ENCODE data around the gene GAS2.

The GAS2 gene

DNA sequence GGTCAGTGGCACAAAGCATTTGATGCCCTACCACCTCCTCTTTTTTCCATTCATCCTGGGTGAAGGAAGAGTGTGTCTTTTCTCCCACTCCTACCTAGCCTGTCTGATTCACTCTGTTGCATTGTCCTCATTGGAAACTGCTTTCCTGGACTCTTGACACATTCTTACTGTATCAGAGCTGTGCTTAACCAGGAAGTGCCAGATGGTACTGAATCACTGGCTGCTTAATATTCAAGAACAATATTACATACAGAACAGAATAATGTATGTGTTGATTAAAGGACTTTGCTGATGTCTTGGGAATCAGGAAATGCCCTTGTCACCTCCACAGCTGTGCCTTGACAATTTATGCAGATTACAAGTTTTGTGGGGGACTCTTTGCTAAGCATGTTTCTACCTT, 118.8 kb downstream of the GAS2 start:
- Histone ChIP-seq H3K9ac (ENCODE audit: low read length in 5 of 5) (no peak overlapping the region), H3K9me3 (ENCODE audit: control insufficient read depth in 5 of 5, low read length in 5 of 5) (no peaks in the 10 kb centered on the region), H3K27ac (ENCODE audit: low read depth, low read length) (no peak overlapping the region), H3K36me3 (ENCODE audit: control insufficient read depth in 5 of 5, insufficient read depth in 5 of 5, low read length in 5 of 5) (no peaks in the 10 kb centered on the region), H3K27me3 (ENCODE audit: control insufficient read depth in 5 of 5, insufficient read depth in 4 of 5, low read length in 5 of 5) (no peaks in the 10 kb centered on the region), H3K4me3 (ENCODE audit: low read depth in 1 of 5, low read length in 5 of 5) (no peak overlapping the region), H3K4me1 (ENCODE audit: control insufficient read depth in 5 of 5, insufficient read depth in 5 of 5, low read length in 5 of 5) (no peaks in the 10 kb centered on the region)

DNA sequence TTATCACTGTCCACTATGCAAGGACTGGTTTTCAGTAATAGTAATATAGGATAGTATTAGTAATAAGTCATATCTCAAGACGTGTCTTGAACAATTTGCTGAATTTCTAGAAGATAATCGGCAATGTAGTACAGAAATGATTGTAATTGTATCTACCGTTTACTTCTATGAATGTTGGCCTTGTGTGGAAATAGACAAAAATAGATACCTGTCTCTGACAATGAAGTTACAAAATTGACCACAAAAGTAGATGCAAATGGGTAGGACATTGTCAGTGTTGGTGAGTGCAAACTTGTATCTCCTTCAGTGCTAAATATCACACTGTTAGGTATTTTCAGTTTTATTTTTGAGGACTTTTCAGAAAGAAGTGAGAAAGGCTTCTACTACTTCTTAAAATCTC, 120.1 kb downstream of the GAS2 start:
- H3K36me3 ChIP-seq (ENCODE audit: control insufficient read depth in 5 of 5, insufficient read depth in 5 of 5, low read length in 5 of 5) = no peaks in the 10 kb centered on the region
- H3K9me3 ChIP-seq (ENCODE audit: control insufficient read depth in 5 of 5, low read length in 5 of 5) = no peaks in the 10 kb centered on the region
- no peak overlapping the region for H3K9ac ChIP-seq (ENCODE audit: low read length in 5 of 5)
- H3K4me3 ChIP-seq (ENCODE audit: low read depth in 1 of 5, low read length in 5 of 5) = no peak overlapping the region
- no peaks in the 10 kb centered on the region for H3K27me3 ChIP-seq (ENCODE audit: control insufficient read depth in 5 of 5, insufficient read depth in 4 of 5, low read length in 5 of 5)
- H3K4me1 ChIP-seq (ENCODE audit: control insufficient read depth in 5 of 5, insufficient read depth in 5 of 5, low read length in 5 of 5) = no peaks in the 10 kb centered on the region
- no peak overlapping the region for H3K27ac ChIP-seq (ENCODE audit: low read depth, low read length)

DNA sequence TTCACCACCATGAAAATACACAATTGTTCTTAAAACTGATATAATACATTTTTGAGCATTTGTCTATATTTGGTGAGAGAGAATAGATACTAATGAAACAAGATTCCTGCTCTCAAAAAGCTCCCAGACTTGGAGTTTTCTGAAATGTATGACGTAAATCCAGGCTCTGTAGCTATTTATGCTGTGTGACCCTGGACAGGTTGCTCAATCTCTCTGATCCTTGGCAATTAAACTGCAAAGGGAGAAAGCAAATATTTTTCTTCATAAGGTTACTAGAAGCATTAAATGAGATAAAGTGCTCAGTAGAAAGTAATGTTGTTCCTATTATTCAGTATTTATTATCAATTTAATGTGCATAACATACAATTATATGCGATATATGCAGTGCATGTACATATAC, 120.6 kb downstream of the GAS2 start:
- H3K36me3 ChIP-seq (ENCODE audit: control insufficient read depth in 5 of 5, insufficient read depth in 5 of 5, low read length in 5 of 5) = no peaks in the 10 kb centered on the region
- no peaks in the 10 kb centered on the region for H3K4me1 ChIP-seq (ENCODE audit: control insufficient read depth in 5 of 5, insufficient read depth in 5 of 5, low read length in 5 of 5)
- no peak overlapping the region for H3K4me3 ChIP-seq (ENCODE audit: low read depth in 1 of 5, low read length in 5 of 5)
- no peaks in the 10 kb centered on the region for H3K27me3 ChIP-seq (ENCODE audit: control insufficient read depth in 5 of 5, insufficient read depth in 4 of 5, low read length in 5 of 5)
- no peaks in the 10 kb centered on the region for H3K9me3 ChIP-seq (ENCODE audit: control insufficient read depth in 5 of 5, low read length in 5 of 5)
- H3K27ac ChIP-seq (ENCODE audit: low read depth, low read length) = no peak overlapping the region
- H3K9ac ChIP-seq (ENCODE audit: low read length in 5 of 5) = no peak overlapping the region

DNA sequence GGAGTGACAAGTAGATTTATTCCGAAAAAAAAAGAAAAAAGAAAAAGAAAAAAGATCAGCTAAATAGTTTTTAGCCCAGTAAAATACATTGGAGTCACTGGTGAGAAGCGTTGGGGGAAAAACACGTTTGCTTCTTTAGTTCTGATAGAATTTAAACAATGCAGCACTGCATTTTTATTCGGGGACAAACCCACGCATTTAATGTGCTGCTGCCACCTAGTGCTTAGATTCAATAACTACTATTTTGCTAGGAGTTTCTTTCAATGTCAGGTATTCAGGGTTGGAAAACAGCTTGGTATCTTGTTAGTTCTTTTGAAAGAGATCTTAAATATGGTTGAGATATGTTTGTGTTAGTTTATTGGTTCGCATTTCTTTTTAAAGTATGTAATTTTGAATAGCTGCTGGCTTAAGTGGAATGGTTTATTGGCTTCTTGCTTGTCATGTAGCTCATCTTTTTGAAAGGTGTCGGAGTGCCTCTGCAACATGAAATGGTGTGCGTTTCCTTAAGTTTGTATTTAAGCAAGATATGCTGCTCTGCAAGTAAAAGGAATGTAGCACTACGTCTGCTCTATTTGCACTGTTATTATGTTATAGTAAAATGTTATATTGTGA, 121.2 kb downstream of the GAS2 start:
- Histone ChIP-seq H3K4me3 (ENCODE audit: low read depth in 1 of 5, low read length in 5 of 5) (no peak overlapping the region), H3K27ac (ENCODE audit: low read depth, low read length) (no peak overlapping the region), H3K9ac (ENCODE audit: low read length in 5 of 5) (no peak overlapping the region), H3K9me3 (ENCODE audit: control insufficient read depth in 5 of 5, low read length in 5 of 5) (no peaks in the 10 kb centered on the region), H3K27me3 (ENCODE audit: control insufficient read depth in 5 of 5, insufficient read depth in 4 of 5, low read length in 5 of 5) (no peaks in the 10 kb centered on the region), H3K36me3 (ENCODE audit: control insufficient read depth in 5 of 5, insufficient read depth in 5 of 5, low read length in 5 of 5) (no peaks in the 10 kb centered on the region), H3K4me1 (ENCODE audit: control insufficient read depth in 5 of 5, insufficient read depth in 5 of 5, low read length in 5 of 5) (no peaks in the 10 kb centered on the region)

- Histone ChIP-seq H3K27me3 (ENCODE audit: control insufficient read depth in 5 of 5, insufficient read depth in 4 of 5, low read length in 5 of 5) (no peaks in the 10 kb centered on the region), H3K9ac (ENCODE audit: low read length in 5 of 5) (no peak overlapping the region), H3K9me3 (ENCODE audit: control insufficient read depth in 5 of 5, low read length in 5 of 5) (no peaks in the 10 kb centered on the region), H3K27ac (ENCODE audit: low read depth, low read length) (no peak overlapping the region), H3K4me1 (ENCODE audit: control insufficient read depth in 5 of 5, insufficient read depth in 5 of 5, low read length in 5 of 5) (no peaks in the 10 kb centered on the region), H3K4me3 (ENCODE audit: low read depth in 1 of 5, low read length in 5 of 5) (no peak overlapping the region), H3K36me3 (ENCODE audit: control insufficient read depth in 5 of 5, insufficient read depth in 5 of 5, low read length in 5 of 5) (no peaks in the 10 kb centered on the region)
These were observed 126.1 kb downstream of the GAS2 start for GRCh38 chr11:22792497-22792896.

DNA sequence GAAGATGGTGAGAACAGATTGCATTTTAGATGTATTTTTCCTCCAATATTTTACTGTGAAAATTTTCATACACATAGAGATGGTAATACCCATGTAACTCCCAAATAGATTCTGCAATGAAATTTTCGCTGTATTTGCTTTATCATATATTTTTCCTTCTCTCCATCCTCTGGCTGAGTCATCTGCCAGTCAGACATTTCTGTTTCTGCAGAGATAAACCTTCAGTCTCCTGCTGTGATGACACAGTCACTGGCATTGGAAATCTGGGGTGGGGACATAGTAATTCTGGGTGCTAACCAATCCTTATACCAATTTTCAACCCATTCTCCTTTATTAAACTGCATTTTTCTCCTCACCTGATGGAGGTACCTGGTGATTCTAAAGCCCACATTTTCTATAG, 129.5 kb downstream of the GAS2 start:
- no peaks in the 10 kb centered on the region for H3K36me3 ChIP-seq (ENCODE audit: control insufficient read depth in 5 of 5, insufficient read depth in 5 of 5, low read length in 5 of 5)
- no peaks in the 10 kb centered on the region for H3K9me3 ChIP-seq (ENCODE audit: control insufficient read depth in 5 of 5, low read length in 5 of 5)
- H3K9ac ChIP-seq (ENCODE audit: low read length in 5 of 5) = no peak overlapping the region
- H3K4me1 ChIP-seq (ENCODE audit: control insufficient read depth in 5 of 5, insufficient read depth in 5 of 5, low read length in 5 of 5) = no peaks in the 10 kb centered on the region
- no peak overlapping the region for H3K27ac ChIP-seq (ENCODE audit: low read depth, low read length)
- peaks cover 0 to 2% (median 0%) of the 10 kb centered on the region in 5 donors for H3K27me3 ChIP-seq (ENCODE audit: control insufficient read depth in 5 of 5, insufficient read depth in 4 of 5, low read length in 5 of 5)
- no peak overlapping the region for H3K4me3 ChIP-seq (ENCODE audit: low read depth in 1 of 5, low read length in 5 of 5)

DNA sequence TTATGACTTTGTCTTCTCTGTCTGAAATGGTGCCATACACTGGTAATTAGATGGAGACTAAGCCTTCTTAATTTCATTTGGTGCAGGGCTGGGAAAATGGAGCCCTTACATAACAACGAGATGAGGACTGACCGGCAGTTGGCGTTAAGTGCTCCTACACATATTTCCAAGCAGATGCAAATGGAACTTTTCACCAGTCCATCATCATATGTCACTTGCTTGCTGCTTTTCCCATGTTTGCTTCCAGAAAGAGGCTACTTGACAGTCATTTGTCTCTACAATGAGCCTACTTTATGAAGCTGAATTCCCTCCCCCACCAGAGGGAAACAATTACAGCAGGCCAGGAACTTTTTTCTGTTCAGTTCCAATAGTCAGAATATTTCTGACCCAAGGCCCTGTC, 130.6 kb downstream of the GAS2 start:
- H3K9me3 ChIP-seq (ENCODE audit: control insufficient read depth in 5 of 5, low read length in 5 of 5) = no peaks in the 10 kb centered on the region
- H3K27ac ChIP-seq (ENCODE audit: low read depth, low read length) = no peak overlapping the region
- H3K36me3 ChIP-seq (ENCODE audit: control insufficient read depth in 5 of 5, insufficient read depth in 5 of 5, low read length in 5 of 5) = no peaks in the 10 kb centered on the region
- peaks cover 0 to 2% (median 0%) of the 10 kb centered on the region in 5 donors for H3K27me3 ChIP-seq (ENCODE audit: control insufficient read depth in 5 of 5, insufficient read depth in 4 of 5, low read length in 5 of 5)
- no peaks in the 10 kb centered on the region for H3K4me1 ChIP-seq (ENCODE audit: control insufficient read depth in 5 of 5, insufficient read depth in 5 of 5, low read length in 5 of 5)
- no peak overlapping the region for H3K9ac ChIP-seq (ENCODE audit: low read length in 5 of 5)
- no peak overlapping the region for H3K4me3 ChIP-seq (ENCODE audit: low read depth in 1 of 5, low read length in 5 of 5)

DNA sequence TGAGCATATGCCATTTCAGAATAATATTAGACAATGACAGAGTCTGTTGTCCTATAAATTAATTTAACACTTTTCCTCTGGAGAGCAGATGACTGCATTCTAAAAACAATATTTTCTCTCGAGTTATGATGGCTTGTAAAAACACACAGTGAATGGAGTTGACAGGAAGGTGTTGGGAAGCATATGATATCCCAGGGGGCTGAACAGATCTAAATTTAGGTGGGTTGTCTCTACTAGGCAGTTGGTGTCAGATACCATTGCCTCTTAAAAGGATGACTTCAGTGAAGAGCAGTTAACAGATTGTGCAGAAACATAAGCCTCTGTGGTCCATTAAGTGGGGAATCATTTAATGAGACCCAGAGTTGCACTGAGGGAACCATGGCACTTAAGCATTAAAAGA, 132.5 kb downstream of the GAS2 start:
- Histone ChIP-seq H3K4me1 (ENCODE audit: control insufficient read depth in 5 of 5, insufficient read depth in 5 of 5, low read length in 5 of 5) (no peaks in the 10 kb centered on the region), H3K36me3 (ENCODE audit: control insufficient read depth in 5 of 5, insufficient read depth in 5 of 5, low read length in 5 of 5) (no peaks in the 10 kb centered on the region), H3K9ac (ENCODE audit: low read length in 5 of 5) (no peak overlapping the region), H3K27me3 (ENCODE audit: control insufficient read depth in 5 of 5, insufficient read depth in 4 of 5, low read length in 5 of 5) (peaks cover 0 to 2% (median 0%) of the 10 kb centered on the region in 5 donors), H3K9me3 (ENCODE audit: control insufficient read depth in 5 of 5, low read length in 5 of 5) (no peaks in the 10 kb centered on the region), H3K4me3 (ENCODE audit: low read depth in 1 of 5, low read length in 5 of 5) (no peak overlapping the region), H3K27ac (ENCODE audit: low read depth, low read length) (no peak overlapping the region)

- Histone ChIP-seq H3K4me1 (ENCODE audit: control insufficient read depth in 5 of 5, insufficient read depth in 5 of 5, low read length in 5 of 5) (no peaks in the 10 kb centered on the region), H3K4me3 (ENCODE audit: low read depth in 1 of 5, low read length in 5 of 5) (no peak overlapping the region), H3K9me3 (ENCODE audit: control insufficient read depth in 5 of 5, low read length in 5 of 5) (no peaks in the 10 kb centered on the region), H3K27ac (ENCODE audit: low read depth, low read length) (no peak overlapping the region), H3K9ac (ENCODE audit: low read length in 5 of 5) (no peak overlapping the region), H3K27me3 (ENCODE audit: control insufficient read depth in 5 of 5, insufficient read depth in 4 of 5, low read length in 5 of 5) (peaks cover 0 to 4% (median 0%) of the 10 kb centered on the region in 5 donors), H3K36me3 (ENCODE audit: control insufficient read depth in 5 of 5, insufficient read depth in 5 of 5, low read length in 5 of 5) (no peaks in the 10 kb centered on the region)
These were observed 134.1 kb downstream of the GAS2 start for GRCh38 chr11:22800482-22800881.

- no peak overlapping the region for H3K27ac ChIP-seq (ENCODE audit: low read depth, low read length)
- H3K9me3 ChIP-seq (ENCODE audit: control insufficient read depth in 5 of 5, low read length in 5 of 5) = no peaks in the 10 kb centered on the region
- H3K4me1 ChIP-seq (ENCODE audit: control insufficient read depth in 5 of 5, insufficient read depth in 5 of 5, low read length in 5 of 5) = peaks cover 0 to 7% (median 0%) of the 10 kb centered on the region in 5 donors
- no peak overlapping the region for H3K9ac ChIP-seq (ENCODE audit: low read length in 5 of 5)
- H3K36me3 ChIP-seq (ENCODE audit: control insufficient read depth in 5 of 5, insufficient read depth in 5 of 5, low read length in 5 of 5) = no peaks in the 10 kb centered on the region
- H3K4me3 ChIP-seq (ENCODE audit: low read depth in 1 of 5, low read length in 5 of 5) = no peak overlapping the region
- H3K27me3 ChIP-seq (ENCODE audit: control insufficient read depth in 5 of 5, insufficient read depth in 4 of 5, low read length in 5 of 5) = peaks cover 0 to 4% (median 0%) of the 10 kb centered on the region in 5 donors
These were observed 136.4 kb downstream of the GAS2 start for GRCh38 chr11:22802861-22803260.

GRCh38 chr11:22807391-22807790, 141.0 kb downstream of the GAS2 start:
- Histone ChIP-seq H3K4me3 (ENCODE audit: low read depth in 1 of 5, low read length in 5 of 5) (no peak overlapping the region), H3K36me3 (ENCODE audit: control insufficient read depth in 5 of 5, insufficient read depth in 5 of 5, low read length in 5 of 5) (no peaks in the 10 kb centered on the region), H3K9ac (ENCODE audit: low read length in 5 of 5) (no peak overlapping the region), H3K4me1 (ENCODE audit: control insufficient read depth in 5 of 5, insufficient read depth in 5 of 5, low read length in 5 of 5) (peaks cover 0 to 17% (median 0%) of the 10 kb centered on the region in 5 donors), H3K27me3 (ENCODE audit: control insufficient read depth in 5 of 5, insufficient read depth in 4 of 5, low read length in 5 of 5) (peaks cover 0 to 4% (median 0%) of the 10 kb centered on the region in 5 donors), H3K27ac (ENCODE audit: low read depth, low read length) (no peak overlapping the region), H3K9me3 (ENCODE audit: control insufficient read depth in 5 of 5, low read length in 5 of 5) (no peaks in the 10 kb centered on the region)
